ENCODE measurements around the gene CHMP5. TPM values are rescaled to one million over a fixed set of nuclear protein-coding genes. Genes with fewer than 3 reads are reported as not detected.

Gene CHMP5
- total and polyA plus RNA-seq, 2 donors (not counting 1 experiment from before 2014, with no cell fraction given) = 108 to 124 TPM

DNA sequence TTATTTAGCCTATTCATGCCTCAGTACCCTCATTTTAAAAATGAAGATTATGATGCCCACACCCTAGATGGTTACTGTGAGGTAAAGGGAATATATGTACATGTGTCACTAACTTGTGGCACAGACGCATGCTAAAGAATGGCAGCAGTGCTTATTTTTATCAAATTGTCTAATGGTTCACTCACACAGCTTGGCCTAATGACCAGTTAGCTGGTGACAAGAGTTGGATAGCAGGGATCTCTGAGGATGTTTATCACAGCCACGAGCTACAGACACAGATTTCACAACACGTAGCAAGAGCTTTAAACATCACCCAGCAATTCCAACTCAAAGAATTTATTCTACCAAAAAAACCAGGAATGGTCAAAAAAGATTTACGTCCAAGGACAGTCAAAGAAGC, 7.6 kb upstream of the CHMP5 start:
- Histone ChIP-seq H3K4me3 (replicated peaks in 1 of 4; ENCODE audit: control extremely low read depth in 1 of 4, insufficient read depth in 1 of 4, low read depth in 3 of 4, low read length in 4 of 4) (no peak overlapping the region), H3K36me3 (ENCODE audit: control insufficient read depth, insufficient read depth, low read length) (peaks cover 22% of the 10 kb centered on the region), H3K27me3 (ENCODE audit: control insufficient read depth, insufficient read depth, low read length) (no peaks in the 10 kb centered on the region), H3K9me3 (ENCODE audit: control insufficient read depth, insufficient read depth, low read depth, low read length) (no peaks in the 10 kb centered on the region), H3K4me2 (ENCODE audit: extremely low read depth, insufficient read depth, low read length) (no peak overlapping the region), H2AFZ (ENCODE audit: low read length) (no peak overlapping the region), H3K79me2 (ENCODE audit: control insufficient read depth, insufficient read depth, low read length) (peaks cover 2% of the 10 kb centered on the region), H3K4me1 (ENCODE audit: control insufficient read depth, extremely low read depth, insufficient read depth, low read length) (no peaks in the 10 kb centered on the region), H4K20me1 (ENCODE audit: control insufficient read depth, extremely low read depth, insufficient read depth, low read length) (no peaks in the 10 kb centered on the region), H3K9ac (ENCODE audit: insufficient read depth, low read length) (no peak overlapping the region), H3K27ac (ENCODE audit: insufficient read depth, low read length) (no peak overlapping the region)
- no peak for DNase-seq (ENCODE audit: low read depth in 2 of 2)
- TF ChIP-seq, protein P1, sequence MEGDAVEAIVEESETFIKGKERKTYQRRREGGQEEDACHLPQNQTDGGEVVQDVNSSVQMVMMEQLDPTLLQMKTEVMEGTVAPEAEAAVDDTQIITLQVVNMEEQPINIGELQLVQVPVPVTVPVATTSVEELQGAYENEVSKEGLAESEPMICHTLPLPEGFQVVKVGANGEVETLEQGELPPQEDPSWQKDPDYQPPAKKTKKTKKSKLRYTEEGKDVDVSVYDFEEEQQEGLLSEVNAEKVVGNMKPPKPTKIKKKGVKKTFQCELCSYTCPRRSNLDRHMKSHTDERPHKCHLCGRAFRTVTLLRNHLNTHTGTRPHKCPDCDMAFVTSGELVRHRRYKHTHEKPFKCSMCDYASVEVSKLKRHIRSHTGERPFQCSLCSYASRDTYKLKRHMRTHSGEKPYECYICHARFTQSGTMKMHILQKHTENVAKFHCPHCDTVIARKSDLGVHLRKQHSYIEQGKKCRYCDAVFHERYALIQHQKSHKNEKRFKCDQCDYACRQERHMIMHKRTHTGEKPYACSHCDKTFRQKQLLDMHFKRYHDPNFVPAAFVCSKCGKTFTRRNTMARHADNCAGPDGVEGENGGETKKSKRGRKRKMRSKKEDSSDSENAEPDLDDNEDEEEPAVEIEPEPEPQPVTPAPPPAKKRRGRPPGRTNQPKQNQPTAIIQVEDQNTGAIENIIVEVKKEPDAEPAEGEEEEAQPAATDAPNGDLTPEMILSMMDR (conservative IDR thresholded peaks at IDR 0.05 in 1 of 2, IDR thresholded peaks at IDR 0.05 in 1 of 2; ENCODE audit: low read depth in 1 of 2, low read length in 2 of 2) = no peak
- TF ChIP-seq EZH2 (IDR thresholded peaks at IDR 0.05; ENCODE audit: low read length, missing control alignments) = no peak

- TF ChIP-seq EZH2 (IDR thresholded peaks at IDR 0.05; ENCODE audit: low read length, missing control alignments) = no peak
- TF ChIP-seq, protein P1 (conservative IDR thresholded peaks at IDR 0.05 in 1 of 2, IDR thresholded peaks at IDR 0.05 in 1 of 2; ENCODE audit: low read depth in 1 of 2, low read length in 2 of 2) = no peak
Observed at GRCh38 chr9:33260372-33260771, 4.5 kb upstream of the CHMP5 start.

DNA sequence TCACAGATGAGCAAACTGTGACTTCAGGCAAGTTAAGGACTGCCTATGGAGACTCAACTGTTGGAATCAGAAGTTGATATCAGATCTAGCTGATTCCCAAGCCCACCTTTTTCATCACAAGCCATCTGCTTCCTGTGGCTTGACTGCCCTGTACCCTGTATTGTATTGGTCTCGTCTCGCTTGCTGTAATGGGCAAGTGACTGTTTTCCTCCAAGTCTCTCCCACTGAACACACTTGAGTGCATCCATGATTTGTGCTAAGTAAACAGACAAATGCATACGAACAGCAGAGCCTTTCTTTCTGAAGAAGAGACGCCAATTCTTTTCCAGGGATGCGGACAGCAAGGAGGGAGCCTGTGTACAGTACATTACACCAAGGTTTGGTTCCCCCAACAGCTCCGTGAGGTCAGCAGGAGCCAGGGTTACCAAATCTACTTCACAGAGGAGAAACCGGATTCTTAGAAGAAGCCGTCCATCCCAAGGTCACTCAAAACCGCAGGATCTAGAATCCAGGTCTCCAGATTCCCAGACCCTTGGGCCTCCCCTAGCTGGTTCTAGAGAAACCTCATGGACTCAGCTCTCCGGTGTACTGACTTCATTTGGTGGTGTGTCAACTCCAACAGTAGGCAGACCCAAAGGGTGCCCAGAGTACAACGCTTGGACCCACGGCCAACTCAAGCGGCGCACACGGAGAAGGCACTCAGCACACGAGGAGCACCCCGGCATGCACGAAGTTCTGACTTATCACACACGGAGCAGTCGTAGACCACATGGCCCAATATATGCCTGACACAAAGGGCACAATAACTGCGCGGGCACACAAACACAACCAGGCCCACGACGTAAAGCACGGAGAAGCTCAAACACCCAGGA, 1.5 kb upstream of the CHMP5 start:
- no peaks in the 10 kb centered on the region for H3K27me3 ChIP-seq (ENCODE audit: control insufficient read depth, insufficient read depth, low read length)
- H3K79me2 ChIP-seq (ENCODE audit: control insufficient read depth, insufficient read depth, low read length) = peaks cover 32% of the 10 kb centered on the region
- H2AFZ ChIP-seq (ENCODE audit: low read length) = peak overlapping the region; percentile 91
- H3K9me3 ChIP-seq (ENCODE audit: control insufficient read depth, insufficient read depth, low read depth, low read length) = no peaks in the 10 kb centered on the region
- H3K9ac ChIP-seq (ENCODE audit: insufficient read depth, low read length) = peak overlapping the region; percentile 84
- H3K4me1 ChIP-seq (ENCODE audit: control insufficient read depth, extremely low read depth, insufficient read depth, low read length) = peaks cover 2% of the 10 kb centered on the region
- TF ChIP-seq, protein P1 (conservative IDR thresholded peaks at IDR 0.05 in 1 of 2, IDR thresholded peaks at IDR 0.05 in 1 of 2; ENCODE audit: low read depth in 1 of 2, low read length in 2 of 2) = no peak
- no peak for TF ChIP-seq EZH2 (IDR thresholded peaks at IDR 0.05; ENCODE audit: low read length, missing control alignments)
- peak overlapping the region; percentile 85 for H3K4me2 ChIP-seq (ENCODE audit: extremely low read depth, insufficient read depth, low read length)
- H3K4me3 ChIP-seq (replicated peaks in 1 of 4; ENCODE audit: control extremely low read depth in 1 of 4, insufficient read depth in 1 of 4, low read depth in 3 of 4, low read length in 4 of 4) = peak overlapping the region; percentile 91 to 99 (median 94)
- H3K27ac ChIP-seq (ENCODE audit: insufficient read depth, low read length) = peak overlapping the region; percentile 84
- H3K36me3 ChIP-seq (ENCODE audit: control insufficient read depth, insufficient read depth, low read length) = peaks cover 8% of the 10 kb centered on the region
- DNase-seq (ENCODE audit: low read depth in 2 of 2) = peak; percentile 25 to 34
- no peaks in the 10 kb centered on the region for H4K20me1 ChIP-seq (ENCODE audit: control insufficient read depth, extremely low read depth, insufficient read depth, low read length)

More at GRCh38 chr9:33260372-33260771, 4.5 kb upstream of the CHMP5 start:
- Histone ChIP-seq H3K4me3 (replicated peaks in 1 of 4; ENCODE audit: control extremely low read depth in 1 of 4, insufficient read depth in 1 of 4, low read depth in 3 of 4, low read length in 4 of 4) (no peak overlapping the region), H3K27ac (ENCODE audit: insufficient read depth, low read length) (no peak overlapping the region), H3K36me3 (ENCODE audit: control insufficient read depth, insufficient read depth, low read length) (peaks cover 11% of the 10 kb centered on the region), H3K4me2 (ENCODE audit: extremely low read depth, insufficient read depth, low read length) (no peak overlapping the region), H3K9ac (ENCODE audit: insufficient read depth, low read length) (no peak overlapping the region), H3K9me3 (ENCODE audit: control insufficient read depth, insufficient read depth, low read depth, low read length) (no peaks in the 10 kb centered on the region), H3K27me3 (ENCODE audit: control insufficient read depth, insufficient read depth, low read length) (no peaks in the 10 kb centered on the region), H3K79me2 (ENCODE audit: control insufficient read depth, insufficient read depth, low read length) (peaks cover 25% of the 10 kb centered on the region), H4K20me1 (ENCODE audit: control insufficient read depth, extremely low read depth, insufficient read depth, low read length) (no peaks in the 10 kb centered on the region), H3K4me1 (ENCODE audit: control insufficient read depth, extremely low read depth, insufficient read depth, low read length) (no peaks in the 10 kb centered on the region), H2AFZ (ENCODE audit: low read length) (no peak overlapping the region)
- DNase-seq (ENCODE audit: low read depth in 2 of 2) = no peak
